Activated CD4-positive, alpha-beta T cell treated with anti-CD3 and anti-CD28 coated beads for 24 hours (primary cell): ENCODE data around the gene INAVA.

Experiments used
- DNase-seq, 2 donors: peaks; one replicate each; pipeline ENCODE4 v3.0.0-alpha.2; 2020; ENCODE audit warnings: low read depth in 2 of 2

INAVA gene

GRCh38 chr1:200877010-200877409 is 17.7 kb upstream of the INAVA start:
- no peak for DNase-seq

- no peak for DNase-seq
Observed at GRCh38 chr1:200877839-200878551, 16.7 kb upstream of the INAVA start.

- no peak for DNase-seq
Observed at GRCh38 chr1:200880212-200880611, 14.5 kb upstream of the INAVA start.

- no peak for DNase-seq
Observed at GRCh38 chr1:200883118-200883517, 11.6 kb upstream of the INAVA start.

- no peak for DNase-seq
Observed at GRCh38 chr1:200885623-200886402, 8.9 kb upstream of the INAVA start.

- DNase-seq, result no peak
Observed at GRCh38 chr1:200886594-200886993, 8.1 kb upstream of the INAVA start.

- no peak for DNase-seq
Observed at GRCh38 chr1:200887036-200887435, 7.7 kb upstream of the INAVA start.

GRCh38 chr1:200887772-200888348 is 6.8 kb upstream of the INAVA start:
- DNase-seq, result no peak

- peak in 1 of 2 donors; percentile 33 for DNase-seq
Observed at GRCh38 chr1:200888349-200888838, 6.3 kb upstream of the INAVA start.

GRCh38 chr1:200889571-200889970 is 5.1 kb upstream of the INAVA start:
- no peak for DNase-seq

- DNase-seq, result no peak
Observed at GRCh38 chr1:200890027-200890426, 4.7 kb upstream of the INAVA start.

GRCh38 chr1:200890818-200891773 is 3.6 kb upstream of the INAVA start:
- no peak for DNase-seq

GRCh38 chr1:200891774-200892157 is 2.9 kb upstream of the INAVA start:
- DNase-seq, result no peak

- DNase-seq, result no peak
Observed at GRCh38 chr1:200892546-200892945, 2.2 kb upstream of the INAVA start.

GRCh38 chr1:200892958-200893357 is 1.7 kb upstream of the INAVA start:
- no peak for DNase-seq

GRCh38 chr1:200893411-200893901 is 1.2 kb upstream of the INAVA start:
- DNase-seq, result no peak

GRCh38 chr1:200895443-200895789 is 716 bp downstream of the INAVA start:
- no peak for DNase-seq

GRCh38 chr1:200895801-200896530 is 1.3 kb downstream of the INAVA start:
- DNase-seq, result no peak

GRCh38 chr1:200896531-200897196 is 2.0 kb downstream of the INAVA start:
- no peak for DNase-seq

- DNase-seq, result no peak
Observed at GRCh38 chr1:200897259-200897658, 2.6 kb downstream of the INAVA start.
